ENCODE results near the gene ACSF2. TPM values are rescaled to one million over a fixed set of nuclear protein-coding genes. Genes with fewer than 3 reads are reported as not detected.

Gene ACSF2
- total RNA-seq, 3 donors from 2014 or later (not counting 1 experiment from before 2014, with no cell fraction given), result 24.2 to 40.6 (median 25.8) TPM

- TF ChIP-seq CTCF (IDR thresholded peaks at IDR 0.05), result no peak
- Histone ChIP-seq H3K36me3 (ENCODE audit: control insufficient read depth, insufficient read depth, low read length) (no peaks in the 10 kb centered on the region), H3K27ac (ENCODE audit: low read length) (no peak overlapping the region), H3K4me3 (ENCODE audit: low read length) (no peak overlapping the region), H3K9me3 (ENCODE audit: control insufficient read depth, insufficient read depth, low read length) (no peaks in the 10 kb centered on the region), H3K4me1 (ENCODE audit: control insufficient read depth, insufficient read depth, low read length) (peaks cover 30% of the 10 kb centered on the region), H3K27me3 (ENCODE audit: control insufficient read depth, insufficient read depth, low read length) (no peaks in the 10 kb centered on the region)
- H3K36me3 Mint-ChIP-seq, result no peaks in the 10 kb centered on the region
- no peak overlapping the region for H3K4me3 Mint-ChIP-seq
- no peak overlapping the region for H3K27ac Mint-ChIP-seq
- intact Hi-C loops (cut with micrococcal nuclease), result no loop called here
- 88% methylated on average over 4 of the region's 4 CpGs for WGBS (ENCODE audit: insufficient coverage)
- DNase-seq (no peak), ATAC-seq (no peak)
- H3K4me1 Mint-ChIP-seq, result peaks cover 12 to 19% of the 10 kb centered on the region in 2 donors
- no peaks in the 10 kb centered on the region for H3K9me3 Mint-ChIP-seq
- no peaks in the 10 kb centered on the region for H3K27me3 Mint-ChIP-seq (ENCODE audit: low read depth in 2 of 2)
Observed at GRCh38 chr17:50429793-50430192, 3.8 kb downstream of the ACSF2 start.

DNA sequence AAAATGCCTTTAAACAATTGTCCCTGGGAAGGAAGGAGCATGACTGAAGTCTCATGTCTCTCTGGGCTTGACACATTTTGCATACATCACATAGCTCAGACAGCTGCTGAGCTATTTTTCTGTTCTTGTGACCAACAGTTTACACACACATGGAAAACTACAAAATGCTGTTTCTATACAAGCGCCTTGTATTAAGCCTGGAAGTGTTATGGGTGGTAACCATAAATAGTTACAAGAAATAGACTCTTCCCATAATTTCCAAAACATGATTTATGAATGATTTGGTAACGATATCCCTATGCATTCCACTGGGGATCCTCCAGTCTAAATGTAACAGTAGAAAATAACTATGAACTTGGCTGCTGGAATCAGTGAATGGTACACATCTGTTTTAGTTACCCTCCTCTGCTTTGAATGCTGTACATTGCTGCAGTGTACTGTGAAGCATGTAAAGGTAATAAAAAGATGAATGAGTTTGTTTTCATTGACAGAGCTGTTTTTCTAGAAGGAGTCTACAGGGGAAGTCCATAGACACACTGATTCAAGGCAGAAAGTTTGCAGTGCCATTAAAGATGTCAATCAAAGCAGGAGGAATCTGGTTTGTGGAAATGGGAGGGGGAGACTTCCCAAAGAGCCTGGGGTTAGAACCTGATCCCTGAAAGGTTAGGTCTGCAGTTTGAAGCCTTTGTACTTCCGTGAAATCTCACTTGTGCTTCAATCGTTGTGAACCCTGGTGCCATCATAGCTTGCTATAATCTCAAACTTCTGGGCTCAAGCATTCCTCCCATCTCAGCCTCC lies 5.0 kb downstream of the ACSF2 start:
- no peaks in the 10 kb centered on the region for H3K36me3 Mint-ChIP-seq
- no peaks in the 10 kb centered on the region for H3K9me3 Mint-ChIP-seq
- peaks cover 21% of the 10 kb centered on the region for H3K4me1 ChIP-seq (ENCODE audit: control insufficient read depth, insufficient read depth, low read length)
- H3K4me3 ChIP-seq (ENCODE audit: low read length), result no peak overlapping the region
- no peak for ATAC-seq
- no peak overlapping the region for H3K27ac Mint-ChIP-seq
- WGBS (ENCODE audit: insufficient coverage), result 89% methylated on average over 3 of the region's 4 CpGs
- no peak overlapping the region for H3K27ac ChIP-seq (ENCODE audit: low read length)
- no peak for DNase-seq
- H3K4me3 Mint-ChIP-seq, result no peak overlapping the region
- intact Hi-C loops (cut with micrococcal nuclease), result no loop called here
- TF ChIP-seq CTCF (IDR thresholded peaks at IDR 0.05), result no peak
- H3K27me3 Mint-ChIP-seq (ENCODE audit: low read depth in 2 of 2), result no peaks in the 10 kb centered on the region
- no peaks in the 10 kb centered on the region for H3K27me3 ChIP-seq (ENCODE audit: control insufficient read depth, insufficient read depth, low read length)
- H3K4me1 Mint-ChIP-seq, result peaks cover 7 to 11% of the 10 kb centered on the region in 2 donors
- no peaks in the 10 kb centered on the region for H3K36me3 ChIP-seq (ENCODE audit: control insufficient read depth, insufficient read depth, low read length)
- no peaks in the 10 kb centered on the region for H3K9me3 ChIP-seq (ENCODE audit: control insufficient read depth, insufficient read depth, low read length)

- no peak overlapping the region for H3K27ac ChIP-seq (ENCODE audit: low read length)
- H3K9me3 ChIP-seq (ENCODE audit: control insufficient read depth, insufficient read depth, low read length), result no peaks in the 10 kb centered on the region
- no peaks in the 10 kb centered on the region for H3K36me3 Mint-ChIP-seq
- H3K4me3 ChIP-seq (ENCODE audit: low read length), result no peak overlapping the region
- H3K9me3 Mint-ChIP-seq, result no peaks in the 10 kb centered on the region
- no peaks in the 10 kb centered on the region for H3K27me3 Mint-ChIP-seq (ENCODE audit: low read depth in 2 of 2)
- intact Hi-C loops (cut with micrococcal nuclease), result no loop called here
- no peaks in the 10 kb centered on the region for H3K36me3 ChIP-seq (ENCODE audit: control insufficient read depth, insufficient read depth, low read length)
- peaks cover 11% of the 10 kb centered on the region for H3K4me1 ChIP-seq (ENCODE audit: control insufficient read depth, insufficient read depth, low read length)
- H3K27me3 ChIP-seq (ENCODE audit: control insufficient read depth, insufficient read depth, low read length), result no peaks in the 10 kb centered on the region
- peaks cover 0 to 3% of the 10 kb centered on the region in 2 donors for H3K4me1 Mint-ChIP-seq
- TF ChIP-seq CTCF (IDR thresholded peaks at IDR 0.05), result no peak
- H3K4me3 Mint-ChIP-seq, result no peak overlapping the region
- no peak overlapping the region for H3K27ac Mint-ChIP-seq
- ATAC-seq (no peak), DNase-seq (no peak)
- 65% methylated on average over 4 of the region's 4 CpGs for WGBS (ENCODE audit: insufficient coverage)
Observed at GRCh38 chr17:50432125-50432762, 6.2 kb downstream of the ACSF2 start.

Data from natural killer cell (primary cell).